GM18870 (cell line): ENCODE data around the gene SORCS2.

Source experiments
- ATAC-seq: cut with Tn5 transposase; IDR thresholded peaks from one replicate; pipeline ENCODE4 v1.9.1; 2021; ENCODE audit warnings: moderate library complexity; ENCODE audit not compliant: unreplicated experiment

The SORCS2 gene

DNA sequence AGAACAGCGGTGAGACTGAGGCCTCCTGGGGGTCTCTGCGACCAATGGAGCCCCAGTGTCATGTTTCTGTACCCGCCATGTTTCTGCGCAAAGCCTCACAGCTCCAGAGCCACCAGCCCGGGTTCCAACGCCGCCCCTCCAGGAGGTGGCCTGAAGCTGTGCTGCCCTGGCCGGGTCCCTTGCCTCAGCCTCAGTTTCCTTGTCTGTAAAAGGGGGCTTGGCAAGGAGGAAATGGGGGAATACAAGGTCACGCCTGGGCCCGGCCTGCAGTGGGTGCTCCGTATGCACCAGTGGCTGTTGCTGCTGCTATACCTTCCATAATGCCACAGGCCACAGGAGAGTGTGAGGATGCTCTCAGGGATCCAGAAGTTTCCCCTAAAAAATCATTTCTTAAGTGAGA lies 517.8 kb downstream of the SORCS2 start:
- no peak for ATAC-seq

DNA sequence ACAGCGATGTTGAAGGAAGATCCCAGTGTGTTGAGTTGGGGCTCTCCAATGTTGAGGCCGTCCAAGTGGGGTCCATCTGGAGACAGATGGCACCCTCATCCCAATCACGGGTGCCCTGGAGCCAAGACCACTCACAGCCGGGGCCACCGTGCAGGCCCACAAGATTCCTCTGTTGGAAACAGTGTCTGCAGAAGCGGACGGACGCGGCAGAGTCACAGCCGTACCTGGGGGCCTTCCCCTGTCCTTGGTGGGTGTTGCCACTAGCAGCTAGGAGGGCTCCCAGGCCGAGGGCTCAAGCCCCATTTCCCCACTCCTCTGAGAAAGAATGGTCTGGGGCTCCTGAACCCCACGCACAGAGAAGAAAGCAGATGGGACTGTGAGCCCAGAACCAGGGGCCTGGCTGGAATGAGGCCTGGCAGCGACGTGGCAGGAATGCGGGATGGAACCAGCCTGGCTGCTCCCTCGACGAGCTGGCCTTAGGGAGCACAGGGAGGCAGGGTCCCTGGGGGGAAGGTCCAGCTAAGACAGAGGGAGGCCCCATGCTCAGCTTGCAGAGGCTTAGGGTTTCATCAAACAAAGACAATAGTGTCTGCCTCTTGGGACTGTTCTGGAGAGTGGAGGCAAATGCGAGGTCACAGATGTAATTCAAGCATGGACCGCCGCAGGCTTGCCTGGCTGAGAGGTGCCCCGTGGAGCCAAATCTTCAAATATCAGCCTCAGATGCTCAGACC lies 518.4 kb downstream of the SORCS2 start:
- ATAC-seq, result no peak

DNA sequence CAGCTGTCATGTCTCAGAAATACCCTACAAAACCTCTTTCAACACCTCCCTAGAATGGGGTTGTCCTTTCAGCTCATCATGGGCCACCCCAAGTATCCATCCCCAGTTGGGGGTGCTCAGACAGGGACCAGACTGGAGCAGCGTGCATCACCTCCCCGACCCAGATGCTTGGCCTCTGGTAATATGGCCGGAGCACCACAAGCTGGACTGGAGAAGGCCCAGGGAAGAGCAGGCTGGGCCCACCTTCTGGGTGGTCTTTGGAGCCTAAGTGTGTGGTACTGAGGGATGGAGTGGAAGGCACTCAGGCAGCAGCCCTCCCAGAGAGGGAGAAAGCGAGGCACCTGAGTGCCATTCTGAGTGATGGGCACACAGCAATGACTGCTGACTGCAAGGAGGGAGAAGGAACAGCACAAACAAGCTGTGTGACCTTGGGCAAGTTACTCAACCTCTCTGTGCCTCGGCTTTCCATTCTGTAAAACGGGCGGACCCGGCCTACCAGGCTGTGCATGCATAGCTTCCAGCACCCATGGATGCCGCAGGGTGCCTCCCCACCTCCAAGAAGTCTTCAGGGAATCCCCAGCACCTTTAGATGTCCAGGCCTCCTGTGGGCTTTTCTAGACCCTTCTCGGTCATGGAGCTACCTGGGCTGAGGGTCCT lies 519.1 kb downstream of the SORCS2 start:
- no peak for ATAC-seq

DNA sequence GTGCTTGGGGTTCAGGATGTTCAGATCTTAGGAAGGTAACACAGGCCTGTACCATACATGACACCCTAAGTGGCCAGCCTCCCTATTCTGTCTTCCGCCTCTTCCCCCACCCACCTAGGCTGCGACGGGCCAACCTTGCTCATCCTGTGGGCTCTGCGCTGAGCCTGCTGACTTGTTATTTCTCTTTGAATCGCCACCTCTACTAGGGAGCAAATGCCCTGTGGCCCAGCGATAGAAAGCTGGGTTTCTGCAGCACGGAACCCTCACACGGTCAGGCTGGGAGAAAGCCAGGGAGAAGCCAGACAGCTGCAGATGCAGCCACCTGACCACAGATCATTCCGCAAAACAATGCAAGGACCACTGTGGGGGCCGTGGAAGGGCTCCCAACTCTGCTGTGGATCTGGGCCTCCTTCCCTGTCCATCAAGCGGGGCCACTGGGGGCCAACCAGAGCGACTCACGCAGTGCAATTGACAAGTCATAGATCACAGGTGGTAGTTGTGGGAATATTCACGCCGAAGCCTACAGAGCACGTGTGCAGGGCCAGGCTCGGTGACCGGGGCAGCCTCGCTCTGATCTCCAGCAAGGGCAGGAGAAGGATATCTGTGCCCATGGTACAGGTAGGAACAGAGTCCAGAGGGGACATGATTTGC lies 519.8 kb downstream of the SORCS2 start:
- no peak for ATAC-seq

DNA sequence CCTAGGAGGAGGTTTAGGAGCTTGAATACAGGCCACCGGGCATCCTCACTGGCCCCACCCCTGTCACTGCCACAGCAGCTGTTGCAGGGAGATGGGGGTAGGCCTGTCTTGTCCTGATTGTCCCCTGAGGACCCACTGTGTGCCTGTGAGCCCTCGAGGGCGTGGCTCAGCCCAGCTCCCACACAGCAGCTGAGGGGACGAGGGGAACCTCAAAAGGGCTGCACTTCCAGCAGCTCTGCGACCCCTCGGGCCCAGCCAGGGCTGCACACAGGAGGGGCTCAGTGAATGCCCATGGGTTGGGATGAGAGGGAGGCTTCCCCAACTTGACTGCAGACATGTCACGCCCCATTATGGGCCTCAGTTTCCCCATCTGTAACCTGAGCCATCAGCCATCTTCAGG lies 521.4 kb downstream of the SORCS2 start:
- ATAC-seq, result no peak

DNA sequence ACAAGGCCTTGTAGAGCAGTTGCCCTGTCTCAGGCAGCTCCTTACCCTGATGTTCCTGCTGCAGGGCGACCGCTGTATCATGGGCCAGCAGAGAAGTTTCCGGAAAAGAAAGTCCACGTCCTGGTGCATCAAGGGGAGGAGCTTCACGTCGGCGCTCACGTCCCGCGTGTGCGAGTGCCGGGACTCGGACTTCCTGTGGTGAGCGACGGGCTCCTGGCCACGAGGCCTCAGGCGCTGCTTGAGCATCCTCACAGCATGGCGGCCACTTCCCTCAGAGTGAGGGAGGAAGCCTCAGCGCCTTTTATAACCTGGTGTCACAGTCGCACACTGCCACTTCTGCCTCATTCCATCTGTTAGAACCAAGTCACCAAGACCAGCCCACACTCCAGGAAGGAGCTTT lies 521.8 kb downstream of the SORCS2 start:
- no peak for ATAC-seq

DNA sequence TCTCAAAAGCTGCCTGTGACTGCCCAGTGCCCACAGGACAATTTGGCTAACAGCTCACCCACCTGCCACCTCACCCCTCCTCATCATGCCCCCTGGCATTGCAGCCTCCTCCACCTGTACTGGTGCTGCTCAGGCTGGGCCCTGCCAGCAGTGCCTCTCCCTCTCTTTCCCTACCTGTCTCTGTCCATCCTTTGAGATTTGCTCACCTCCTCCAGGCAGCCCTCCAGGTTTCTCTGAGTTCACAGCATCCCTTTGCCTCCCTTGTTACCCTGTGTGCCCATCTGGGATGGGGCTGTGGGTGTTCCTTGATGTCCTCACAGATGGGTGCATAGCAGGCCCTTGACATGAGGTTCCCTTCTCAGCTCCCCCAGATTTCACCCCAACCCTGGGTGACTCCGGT lies 522.4 kb downstream of the SORCS2 start:
- ATAC-seq, result no peak

DNA sequence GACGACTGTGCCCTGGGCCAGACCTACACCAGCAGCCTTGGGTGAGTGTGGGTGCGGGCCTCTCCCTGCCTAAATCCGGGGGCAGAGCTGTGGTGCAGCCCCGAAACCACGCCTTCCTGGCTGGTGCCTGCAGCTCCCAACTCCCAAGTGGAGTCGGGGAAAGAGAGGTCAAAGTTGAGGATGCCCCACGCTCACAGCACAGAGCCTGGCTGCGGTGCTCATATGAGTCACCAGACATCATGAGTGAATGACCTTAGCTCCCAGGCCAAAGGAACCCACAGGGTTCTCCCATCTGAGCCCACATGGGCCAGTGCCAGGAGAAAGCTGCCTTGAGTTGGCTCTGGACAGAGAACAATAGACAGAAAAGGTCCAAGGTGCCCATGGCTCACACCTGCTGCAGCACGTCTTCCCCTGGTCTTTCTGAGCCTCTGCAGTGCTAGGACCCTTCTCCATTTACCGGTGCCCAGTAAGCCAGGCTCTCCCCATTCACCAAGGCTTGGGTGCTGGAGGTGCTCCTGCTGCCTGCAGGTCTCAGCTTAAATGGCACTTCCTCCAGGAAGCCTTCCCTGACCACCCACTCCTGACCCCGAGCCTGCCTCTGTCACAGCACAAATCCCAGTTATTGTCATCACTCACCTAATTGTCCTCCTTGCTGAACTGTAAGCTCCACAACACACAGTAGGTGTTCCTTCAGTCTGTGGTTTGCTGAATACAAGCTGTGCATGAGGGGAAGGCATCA lies 523.1 kb downstream of the SORCS2 start:
- ATAC-seq, result no peak

DNA sequence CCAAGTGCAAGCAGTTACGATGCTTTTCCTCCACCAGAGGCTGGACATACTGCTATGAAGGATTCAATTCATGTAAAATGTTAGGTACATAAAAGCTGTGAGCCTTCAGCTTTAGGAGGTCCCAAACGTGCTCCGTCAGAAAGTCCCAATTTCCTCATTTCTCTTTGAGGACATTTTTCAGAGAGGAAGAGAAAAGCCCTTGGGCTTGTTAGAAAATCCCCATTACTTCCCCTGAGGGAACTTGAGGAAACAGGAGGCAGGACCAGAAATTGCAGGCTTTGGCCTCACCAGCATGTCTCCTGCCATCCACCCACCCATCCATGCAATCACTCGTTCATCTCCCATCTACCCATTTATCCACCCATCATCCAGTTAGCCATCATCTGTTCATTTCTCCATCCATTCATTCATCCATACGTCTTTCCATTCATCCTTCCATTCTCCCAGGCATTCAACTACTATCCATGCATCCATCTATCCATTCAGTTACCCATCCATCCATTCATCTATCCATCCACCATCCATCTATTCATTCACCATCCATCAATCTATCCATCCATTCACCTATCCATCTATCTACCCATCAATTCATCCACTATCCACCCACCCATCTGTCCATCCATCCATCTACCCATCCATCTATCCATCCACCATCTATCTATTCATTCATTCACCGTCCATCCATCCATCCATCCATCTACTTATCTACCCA lies 523.8 kb downstream of the SORCS2 start:
- no peak for ATAC-seq

DNA sequence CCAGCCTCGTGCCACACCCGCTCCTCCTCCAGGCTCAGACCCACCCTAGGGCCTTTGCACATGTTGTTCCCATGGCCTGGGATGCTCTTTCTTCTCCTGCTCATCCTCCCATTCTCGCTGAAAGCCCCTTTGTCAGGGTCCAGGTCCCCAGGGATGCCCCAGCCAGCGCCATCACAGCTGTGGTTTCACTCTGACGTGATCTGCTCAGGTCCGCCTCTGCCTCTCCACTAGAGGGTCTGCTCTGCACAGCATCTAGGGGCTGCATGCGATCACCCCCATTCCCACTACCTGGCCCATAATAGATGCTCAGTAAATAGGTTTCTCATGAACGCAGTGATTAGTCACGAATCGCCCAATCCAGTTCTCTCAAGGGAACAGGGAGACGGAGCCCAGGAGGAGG lies 524.8 kb downstream of the SORCS2 start:
- no peak for ATAC-seq

DNA sequence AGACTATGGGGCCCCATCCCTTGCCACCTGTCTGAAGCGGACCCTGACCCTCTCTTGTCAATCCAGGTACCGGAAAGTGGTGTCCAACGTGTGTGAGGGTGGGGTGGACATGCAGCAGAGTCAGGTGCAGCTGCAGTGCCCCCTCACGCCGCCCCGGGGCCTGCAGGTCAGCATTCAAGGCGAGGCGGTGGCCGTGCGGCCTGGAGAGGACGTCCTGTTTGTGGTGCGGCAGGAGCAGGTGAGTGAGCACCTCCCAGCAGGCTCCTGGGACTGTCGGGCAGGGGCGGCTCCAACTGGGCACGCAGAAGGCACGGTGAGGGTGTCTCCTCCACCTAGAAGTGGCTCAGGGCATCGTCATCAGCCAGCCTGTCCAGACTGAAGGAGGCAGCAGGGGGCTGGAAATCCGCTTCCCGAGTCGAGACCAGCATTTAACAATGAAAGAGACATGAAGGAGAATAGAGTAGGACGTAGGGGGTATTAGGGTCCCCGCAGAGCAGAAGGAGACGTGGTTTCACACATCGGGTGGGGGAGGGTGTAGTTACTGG lies 525.7 kb downstream of the SORCS2 start:
- no peak for ATAC-seq

DNA sequence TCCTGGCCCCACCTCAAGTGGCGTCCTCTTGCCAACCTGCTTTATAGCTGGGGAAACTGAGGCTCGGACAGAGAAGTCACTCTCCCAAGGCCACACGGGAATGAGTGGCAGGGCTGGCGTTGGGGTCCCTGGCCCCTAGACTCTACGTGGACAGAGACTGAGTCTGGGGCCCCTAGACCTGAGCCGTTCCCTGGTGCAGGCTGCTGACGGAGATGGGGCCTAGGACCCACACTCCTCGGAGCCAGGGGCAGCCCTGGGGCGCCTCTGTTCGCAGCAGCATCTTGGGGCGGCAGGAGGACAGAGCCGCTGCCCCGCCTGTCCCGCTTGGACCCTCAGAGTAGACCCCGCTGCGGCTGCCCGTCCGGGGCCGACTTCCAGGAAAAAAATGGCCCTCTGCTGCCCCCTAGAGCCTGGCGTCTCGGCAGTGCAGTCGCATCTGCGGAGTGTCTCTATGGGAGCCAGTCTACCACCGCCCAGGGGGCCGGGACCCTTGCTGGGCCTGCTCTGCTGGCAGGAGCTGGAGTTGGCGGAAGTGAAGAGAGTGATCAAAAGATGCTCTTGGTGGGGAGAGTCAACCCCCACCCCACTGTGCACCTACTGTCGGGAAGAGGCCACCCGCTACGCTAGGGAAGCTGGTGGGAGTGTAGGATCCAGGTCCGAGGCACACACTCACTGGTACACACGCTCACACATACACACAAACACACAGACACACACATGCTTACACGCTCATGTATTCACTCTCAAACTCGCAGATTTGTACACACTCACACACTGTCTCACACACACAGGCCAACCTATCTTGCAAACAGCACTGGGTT lies 527.2 kb downstream of the SORCS2 start:
- ATAC-seq, result no peak

DNA sequence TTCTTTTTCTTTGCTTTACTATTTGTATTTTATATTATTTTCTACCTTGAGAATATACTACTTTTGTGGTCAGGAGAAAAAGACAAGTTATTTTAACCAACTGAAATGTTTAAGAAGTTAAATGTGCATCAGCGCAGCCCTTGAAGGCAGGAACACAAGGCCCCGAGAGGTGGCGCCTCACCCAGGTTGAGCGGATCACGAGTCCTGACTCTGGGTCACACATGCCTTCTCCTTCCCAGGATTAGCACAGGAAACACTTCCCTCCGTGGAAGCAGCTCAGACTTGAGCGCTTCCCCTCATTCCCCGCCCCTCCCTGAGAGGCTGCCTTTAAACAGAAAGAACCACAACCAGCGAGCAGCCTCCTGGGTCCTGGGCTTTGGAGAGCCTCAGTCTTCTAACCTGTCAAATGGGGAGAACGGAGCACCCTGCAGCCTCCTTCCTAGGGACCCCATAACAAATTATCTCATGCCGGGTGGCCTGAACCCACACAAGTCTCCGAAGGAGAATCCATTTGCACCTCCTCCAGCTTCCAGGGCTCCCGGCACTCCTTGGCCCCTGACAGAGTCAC lies 529.7 kb downstream of the SORCS2 start:
- no peak for ATAC-seq

DNA sequence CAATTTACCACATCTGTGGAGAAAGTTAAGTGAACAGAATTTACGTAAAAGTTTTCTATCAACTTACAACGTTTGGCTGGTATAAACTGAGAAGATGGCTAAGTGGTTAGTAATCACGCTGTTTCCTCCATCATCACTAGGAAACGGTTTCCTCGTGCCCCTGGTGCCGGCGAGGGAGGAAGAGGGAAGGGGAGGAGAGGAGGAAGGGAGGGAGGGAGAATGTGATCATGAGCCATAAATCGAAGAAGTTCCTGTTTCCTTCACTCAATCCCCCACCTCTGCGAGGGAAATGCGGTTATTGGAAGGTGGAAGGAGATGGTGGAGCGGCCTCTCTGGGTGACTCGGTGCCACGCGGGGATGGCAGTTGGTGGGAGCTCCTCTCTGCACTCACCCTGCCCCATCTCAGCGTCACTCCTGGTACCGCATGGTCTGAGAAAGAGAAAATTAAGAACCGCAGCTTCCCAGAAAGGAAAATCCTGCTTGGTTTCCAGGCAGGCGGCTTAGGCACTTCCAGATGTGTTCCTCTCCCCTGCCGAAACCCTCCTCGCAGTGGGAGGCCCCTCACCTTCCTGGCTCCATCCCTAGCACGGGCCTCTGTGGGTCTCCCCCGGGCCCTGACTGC lies 530.5 kb downstream of the SORCS2 start:
- no peak for ATAC-seq

DNA sequence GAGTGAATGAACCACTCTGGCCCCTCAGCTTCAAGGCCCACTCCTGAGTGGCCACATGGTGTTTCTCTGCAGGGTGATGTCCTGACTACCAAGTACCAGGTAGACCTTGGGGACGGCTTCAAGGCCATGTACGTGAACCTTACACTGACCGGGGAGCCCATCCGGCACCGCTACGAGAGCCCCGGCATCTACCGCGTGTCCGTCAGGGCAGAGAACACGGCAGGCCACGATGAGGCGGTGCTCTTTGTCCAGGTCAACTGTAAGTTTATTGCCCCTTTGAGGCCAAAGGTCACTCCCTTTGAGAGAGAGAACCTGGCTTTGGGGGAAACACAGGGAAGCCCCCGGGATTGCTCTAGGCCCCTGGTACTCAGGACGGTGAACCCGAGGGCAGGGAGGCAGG lies 531.3 kb downstream of the SORCS2 start:
- ATAC-seq, result no peak

DNA sequence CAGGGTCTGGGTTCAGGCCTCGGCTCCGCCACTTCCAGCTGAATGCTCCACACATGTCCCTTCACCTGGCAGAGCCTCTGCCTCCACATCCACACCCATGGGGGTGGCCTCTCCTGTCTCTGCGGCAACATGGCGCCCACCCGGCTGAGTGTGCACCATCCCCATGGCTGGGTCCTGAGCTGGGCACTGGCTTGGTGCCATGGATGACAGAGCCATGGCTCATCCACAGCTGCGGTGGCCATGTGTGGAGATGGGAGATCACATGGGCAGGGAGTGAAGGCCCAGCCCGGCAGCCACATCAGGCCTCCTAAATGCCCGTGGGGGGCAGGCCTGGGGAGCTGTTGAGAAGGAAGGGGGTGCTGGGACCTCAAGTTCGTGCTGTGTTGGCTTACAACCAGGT lies 533.6 kb downstream of the SORCS2 start:
- no peak for ATAC-seq

DNA sequence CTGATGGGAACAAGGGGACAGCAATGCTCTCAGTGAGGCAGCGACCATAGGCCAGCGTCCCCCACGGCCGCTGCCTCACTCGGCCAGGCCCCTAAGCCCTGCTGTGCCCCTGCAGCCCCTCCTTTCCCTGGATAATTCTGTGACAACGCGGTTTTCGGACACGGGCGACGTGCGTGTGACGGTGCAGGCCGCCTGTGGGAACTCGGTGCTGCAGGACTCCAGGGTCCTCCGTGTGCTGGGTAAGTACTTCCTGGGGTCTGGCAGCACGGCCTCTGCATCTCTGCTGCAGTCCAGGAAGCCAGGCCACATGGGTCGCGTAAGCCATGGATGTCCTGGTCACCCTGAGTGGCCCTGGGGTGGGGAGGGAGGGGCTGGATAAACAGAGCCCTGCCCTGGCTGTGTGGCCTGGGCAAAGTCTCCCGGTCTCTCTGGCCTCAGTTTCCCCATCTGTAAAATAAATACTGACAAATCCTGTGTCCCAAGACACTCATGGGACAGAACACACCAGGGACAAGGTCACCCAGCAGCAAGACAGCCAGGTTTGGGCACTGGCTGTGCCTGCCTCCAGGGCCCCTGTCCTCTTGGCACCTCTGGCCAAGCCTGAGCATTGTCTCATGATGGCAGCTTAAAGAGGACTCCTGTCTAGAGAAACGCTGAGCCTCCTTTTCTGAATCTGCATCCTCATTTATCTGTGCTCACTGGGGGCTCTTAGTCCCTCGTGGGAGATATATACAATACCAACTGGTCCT lies 534.5 kb downstream of the SORCS2 start:
- no peak for ATAC-seq

DNA sequence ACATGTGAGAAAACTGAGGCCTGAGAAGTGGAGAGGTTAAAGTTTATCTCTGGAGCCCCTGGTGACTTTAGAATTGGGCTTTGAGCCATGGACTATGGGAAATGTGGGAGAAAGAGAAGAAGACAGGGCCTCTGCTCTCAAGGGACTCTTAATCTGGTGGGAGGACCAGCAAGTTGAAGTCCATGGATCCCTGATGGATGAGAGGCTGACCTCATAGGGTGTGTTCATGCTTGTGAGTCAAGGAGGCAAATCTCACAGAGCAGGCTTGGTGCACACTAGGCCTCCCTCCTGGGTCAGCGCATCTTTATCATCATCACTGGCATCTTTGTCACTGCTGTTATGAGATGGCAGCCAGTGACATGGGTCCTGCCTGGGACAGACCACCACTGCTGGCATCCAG lies 535.4 kb downstream of the SORCS2 start:
- no peak for ATAC-seq
